Measurements from ENCODE around the gene SEC14L2. TPM values are rescaled to one million over a fixed set of nuclear protein-coding genes. Genes with fewer than 3 reads are reported as not detected.

SEC14L2 gene
- total RNA-seq, 1 experiment from 2014 or later: 14.4 TPM

DNA sequence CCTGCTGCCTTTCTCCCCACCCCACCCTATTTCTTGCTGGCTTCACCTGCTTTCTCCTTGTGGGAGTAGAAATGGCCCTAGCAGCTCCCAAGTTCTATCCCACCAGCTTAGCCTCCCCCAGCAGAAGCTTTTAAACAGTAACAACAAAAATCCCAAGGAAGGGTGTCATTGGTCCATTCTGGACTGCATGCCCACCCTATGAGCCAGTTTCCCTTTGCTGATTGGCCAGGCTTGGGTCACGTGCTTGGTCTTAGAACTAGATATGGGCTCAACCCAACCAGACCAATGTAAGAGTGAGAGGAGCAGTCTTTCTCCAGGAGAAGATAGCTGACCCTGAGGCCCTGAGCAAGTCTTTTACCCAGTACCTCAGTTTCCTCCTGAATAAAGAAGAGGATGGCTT is 31.1 kb downstream of the SEC14L2 start:
- CTCF ChIA-PET: no interaction called here
- POLR2A ChIA-PET (ENCODE audit: low non-redundant PET): no interaction called here
- TF ChIP-seq, protein P1, sequence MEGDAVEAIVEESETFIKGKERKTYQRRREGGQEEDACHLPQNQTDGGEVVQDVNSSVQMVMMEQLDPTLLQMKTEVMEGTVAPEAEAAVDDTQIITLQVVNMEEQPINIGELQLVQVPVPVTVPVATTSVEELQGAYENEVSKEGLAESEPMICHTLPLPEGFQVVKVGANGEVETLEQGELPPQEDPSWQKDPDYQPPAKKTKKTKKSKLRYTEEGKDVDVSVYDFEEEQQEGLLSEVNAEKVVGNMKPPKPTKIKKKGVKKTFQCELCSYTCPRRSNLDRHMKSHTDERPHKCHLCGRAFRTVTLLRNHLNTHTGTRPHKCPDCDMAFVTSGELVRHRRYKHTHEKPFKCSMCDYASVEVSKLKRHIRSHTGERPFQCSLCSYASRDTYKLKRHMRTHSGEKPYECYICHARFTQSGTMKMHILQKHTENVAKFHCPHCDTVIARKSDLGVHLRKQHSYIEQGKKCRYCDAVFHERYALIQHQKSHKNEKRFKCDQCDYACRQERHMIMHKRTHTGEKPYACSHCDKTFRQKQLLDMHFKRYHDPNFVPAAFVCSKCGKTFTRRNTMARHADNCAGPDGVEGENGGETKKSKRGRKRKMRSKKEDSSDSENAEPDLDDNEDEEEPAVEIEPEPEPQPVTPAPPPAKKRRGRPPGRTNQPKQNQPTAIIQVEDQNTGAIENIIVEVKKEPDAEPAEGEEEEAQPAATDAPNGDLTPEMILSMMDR (conservative IDR thresholded peaks at IDR 0.05; ENCODE audit: low read depth, low read length): no peak
- TF ChIP-seq EZH2 (IDR thresholded peaks at IDR 0.05; ENCODE audit: borderline replicate concordance, low read depth, low read length, poor library complexity, severe bottlenecking): no peak

DNA sequence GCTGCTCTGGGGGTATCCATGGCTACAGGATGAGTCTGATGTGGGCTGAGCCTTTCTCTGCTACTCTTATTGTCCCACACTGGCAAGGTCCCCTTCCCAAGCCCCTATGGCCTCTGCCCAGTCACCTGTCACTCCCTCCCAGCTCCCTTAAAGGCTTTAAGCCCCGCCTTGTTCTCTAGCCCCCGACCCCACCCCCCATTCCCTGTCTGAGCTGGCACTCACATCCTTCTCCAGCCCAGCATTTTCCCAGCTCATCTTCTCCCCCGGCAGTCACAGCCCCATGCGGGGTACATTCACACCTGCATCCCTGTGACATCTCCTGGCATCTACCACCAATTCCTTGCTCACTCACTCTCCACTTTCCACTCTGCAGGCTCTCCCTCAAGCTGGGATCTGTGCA is 33.1 kb downstream of the SEC14L2 start:
- DNase-seq (ENCODE audit: low spot score): no peak
- peaks cover 27% of the 10 kb centered on the region for H3K4me1 ChIP-seq (ENCODE audit: insufficient read depth, low read length, poor library complexity, severe bottlenecking)
- H3K27ac ChIP-seq (ENCODE audit: low read depth, low read length, poor library complexity, severe bottlenecking): peak overlapping the region; percentile 67
- CTCF ChIA-PET: no interaction called here
- TF ChIP-seq, protein P1 (conservative IDR thresholded peaks at IDR 0.05; ENCODE audit: low read depth, low read length): no peak
- no peak for TF ChIP-seq EZH2 (IDR thresholded peaks at IDR 0.05; ENCODE audit: borderline replicate concordance, low read depth, low read length, poor library complexity, severe bottlenecking)
- H3K27me3 ChIP-seq (replicated peaks; ENCODE audit: insufficient read depth, low read depth, low read length, poor library complexity): no peaks in the 10 kb centered on the region
- H3K9me3 ChIP-seq (ENCODE audit: low read depth, low read length, poor library complexity, severe bottlenecking): no peaks in the 10 kb centered on the region
- H3K4me3 ChIP-seq (ENCODE audit: low read depth, low read length, poor library complexity, severe bottlenecking): no peak overlapping the region
- BruUV-seq (replicated peaks): no TSS peak
- POLR2A ChIA-PET (ENCODE audit: low non-redundant PET): no interaction called here
- intact Hi-C loops (cut with micrococcal nuclease; ENCODE audit: unreplicated experiment): no loop called here
- peaks cover 20% of the 10 kb centered on the region for H3K36me3 ChIP-seq (ENCODE audit: insufficient read depth, low read length, poor library complexity, severe bottlenecking)

More for the DNA sequence above, 31.1 kb downstream of the SEC14L2 start:
- peak overlapping the region; percentile 77 for H3K4me3 ChIP-seq (ENCODE audit: low read depth, low read length, poor library complexity, severe bottlenecking)
- H3K27me3 ChIP-seq (replicated peaks; ENCODE audit: insufficient read depth, low read depth, low read length, poor library complexity): no peaks in the 10 kb centered on the region
- peaks cover 25% of the 10 kb centered on the region for H3K4me1 ChIP-seq (ENCODE audit: insufficient read depth, low read length, poor library complexity, severe bottlenecking)
- DNase-seq (ENCODE audit: low spot score): no peak
- no peaks in the 10 kb centered on the region for H3K9me3 ChIP-seq (ENCODE audit: low read depth, low read length, poor library complexity, severe bottlenecking)
- intact Hi-C loops (cut with micrococcal nuclease; ENCODE audit: unreplicated experiment): no loop called here
- peak overlapping the region; percentile 94 for H3K27ac ChIP-seq (ENCODE audit: low read depth, low read length, poor library complexity, severe bottlenecking)
- no TSS peak for BruUV-seq (replicated peaks)
- H3K36me3 ChIP-seq (ENCODE audit: insufficient read depth, low read length, poor library complexity, severe bottlenecking): peaks cover 20% of the 10 kb centered on the region

DNA sequence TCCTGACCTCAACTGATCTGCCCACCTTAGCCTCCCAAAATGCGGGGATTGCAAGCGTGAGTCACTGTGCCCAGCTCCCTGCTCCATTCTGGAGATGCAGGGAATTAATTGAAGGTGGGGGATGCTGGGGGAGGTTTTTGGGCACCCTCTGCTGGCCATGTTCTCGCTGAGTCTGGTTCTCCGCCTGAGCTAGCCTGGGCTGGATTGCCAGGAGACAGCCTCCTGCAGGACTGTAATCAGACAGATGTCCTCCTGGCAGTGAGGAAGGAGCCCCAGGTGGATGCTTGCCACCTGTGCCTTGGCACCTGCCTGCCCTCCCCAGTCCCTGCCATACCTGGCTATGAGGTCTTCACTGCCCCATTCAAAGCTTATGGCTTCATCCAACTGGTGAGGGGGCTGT is 34.1 kb downstream of the SEC14L2 start:
- Histone ChIP-seq H3K27me3 (replicated peaks; ENCODE audit: insufficient read depth, low read depth, low read length, poor library complexity) (no peaks in the 10 kb centered on the region), H3K4me1 (ENCODE audit: insufficient read depth, low read length, poor library complexity, severe bottlenecking) (peaks cover 30% of the 10 kb centered on the region), H3K36me3 (ENCODE audit: insufficient read depth, low read length, poor library complexity, severe bottlenecking) (peaks cover 20% of the 10 kb centered on the region), H3K9me3 (ENCODE audit: low read depth, low read length, poor library complexity, severe bottlenecking) (no peaks in the 10 kb centered on the region), H3K4me3 (ENCODE audit: low read depth, low read length, poor library complexity, severe bottlenecking) (no peak overlapping the region), H3K27ac (ENCODE audit: low read depth, low read length, poor library complexity, severe bottlenecking) (peak overlapping the region; percentile 100)
- no peak for DNase-seq (ENCODE audit: low spot score)
- intact Hi-C loops (cut with micrococcal nuclease; ENCODE audit: unreplicated experiment): no loop called here
- BruUV-seq (replicated peaks): no TSS peak
- TF ChIP-seq, protein P1 (conservative IDR thresholded peaks at IDR 0.05; ENCODE audit: low read depth, low read length): peak; percentile 31; the same call in 1 of the 2 replicates
- TF ChIP-seq EZH2 (IDR thresholded peaks at IDR 0.05; ENCODE audit: borderline replicate concordance, low read depth, low read length, poor library complexity, severe bottlenecking): no peak
- POLR2A ChIA-PET (ENCODE audit: low non-redundant PET): interaction anchor here (0.6 kb wide), 1 partner anchor 155 kb away, joined by 3 read pairs; no protein-coding TSS in a partner anchor
- CTCF ChIA-PET: interaction anchor here (0.7 to 1.9 kb wide), 2 partner anchors 141 to 143 kb away, joined by 3 to 5 read pairs; no protein-coding TSS in a partner anchor
